Psoas muscle (tissue), 8 donors: Measurements from ENCODE around the gene METTL18. TPM values are rescaled to one million over a fixed set of nuclear protein-coding genes. Genes with fewer than 3 reads are reported as not detected.

Experiments
- ATAC-seq, 4 donors: fragments of 200-7000 bp; cut with Tn5 transposase; one replicate each; pipeline ENCODE4 v1.9.1; 2020; ENCODE audit warnings: moderate library complexity in 3 of 4, mild to moderate bottlenecking in 2 of 4
- DNase-seq, 2 donors: peaks; one replicate each; pipeline ENCODE4 v3.0.0-alpha.2; 2020
- H3K27ac ChIP-seq: fragments of 200-600 bp; one replicate; pipeline ENCODE4 v1.8.0; 2022
- H3K27me3 ChIP-seq, 3 donors: fragments of 200-600 bp in 1 of 3; one replicate each; pipeline versions ENCODE4 v1.6.1 to v1.8.0; 2013 to 2022; ENCODE audit warnings: low read length in 2 of 3, mild to moderate bottlenecking in 2 of 3, moderate library complexity in 1 of 3; ENCODE audit not compliant: insufficient read depth in 3 of 3
- H3K36me3 ChIP-seq, 2 donors: fragments of 200-600 bp in 1 of 2; one replicate each; pipeline versions ENCODE4 v1.6.1 to v1.8.0; 2013 to 2022; ENCODE audit warnings: low read depth in 1 of 2, mild to moderate bottlenecking in 1 of 2, moderate library complexity in 1 of 2; ENCODE audit not compliant: insufficient read depth in 1 of 2
- H3K4me1 ChIP-seq: fragments of 200-600 bp; one replicate; pipeline ENCODE4 v1.8.0; 2022
- H3K4me3 ChIP-seq: fragments of 200-600 bp; one replicate; pipeline ENCODE4 v1.8.0; 2022; ENCODE audit warnings: mild to moderate bottlenecking
- H3K9me3 ChIP-seq: fragments of 200-600 bp; one replicate; pipeline ENCODE4 v1.8.0; 2022
- WGBS, 3 donors: extraction: QIAGEN DNeasy Blood & Tissue Kit; methylation state at CpG; one replicate each; pipeline versions ENCODE4 v1.1.6 to v1.1.7; 2013; 5-methylcytosine and 5-hydroxymethylcytosine counted together
- intact Hi-C, 2 donors: fragments of 100-400 bp; cut with DNase I; formaldehyde crosslinking; loops; one replicate each; pipeline versions ENCODE4 v1.11.0 to v1.14.2; 2022
- polyA plus RNA-seq, 3 donors: library from polyadenylated mRNA; stranded (reverse); fragments of 200-250 nt; gene quantifications; one replicate each; pipeline ENCODE4 v1.2.3, GENCODE V29; 2013
- total RNA-seq, 4 donors: library from RNA; stranded (reverse); fragmentation: NEBNext Ultra II Directional in 2 of 4; extraction: Animal tissue kit (Norgen Biotek cat#: 25700) in 2 of 4; gene quantifications; one replicate each; pipeline versions ENCODE4 v1.2.1 to v1.2.4, GENCODE V29; 2021 to 2023
- TF ChIP-seq, protein P1 (sequence below): fragments of 200-600 bp; IDR thresholded peaks from one replicate; pipeline ENCODE4 v1.8.0; 2022; ENCODE audit warnings: antibody characterized with exemption
- donor health status: healthy with polysubstance abuse.
- donor health status: DM: no; HTN: no; CAD: no; lungs with moderate emphysema.
- donor health status: Bipolar disorder and iron deficiency.
- donor health status: healthy.
- donor health status: DM: yes; HTN: yes; CAD: no.
- donor health status: DM: no; HTN: no; CAD: no.
- donor health status: DM: no; HTN: no; CAD: no.
- donor health status: DM: yes; HTN: yes; CAD: no.

METTL18 gene
- total and polyA plus RNA-seq, 7 donors: 3.4 to 8.4 (median 4.8) TPM

DNA sequence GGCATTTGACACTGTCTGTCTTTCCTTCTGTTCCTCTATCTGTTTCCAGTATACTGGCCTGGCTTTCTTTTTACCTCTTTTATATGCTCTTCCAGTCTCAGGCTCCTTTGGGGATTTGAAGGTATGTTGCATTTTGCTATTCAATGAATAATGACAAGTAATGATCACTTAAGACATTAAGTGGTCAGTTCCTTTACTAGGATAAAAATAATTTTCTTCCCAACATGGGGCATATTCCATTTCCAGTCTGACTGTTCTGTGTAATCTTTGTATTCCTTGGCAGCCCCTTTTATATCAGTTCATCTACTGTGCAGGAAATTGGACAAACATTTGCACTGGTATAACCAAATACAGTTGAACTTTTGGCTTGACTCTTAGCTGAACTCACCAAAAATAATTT is 15.6 kb downstream of the METTL18 start:
- H3K36me3 ChIP-seq: no peaks in the 10 kb centered on the region
- H3K9me3 ChIP-seq: no peaks in the 10 kb centered on the region
- ATAC-seq: no peak
- intact Hi-C loops: no loop called here
- TF ChIP-seq, protein P1, sequence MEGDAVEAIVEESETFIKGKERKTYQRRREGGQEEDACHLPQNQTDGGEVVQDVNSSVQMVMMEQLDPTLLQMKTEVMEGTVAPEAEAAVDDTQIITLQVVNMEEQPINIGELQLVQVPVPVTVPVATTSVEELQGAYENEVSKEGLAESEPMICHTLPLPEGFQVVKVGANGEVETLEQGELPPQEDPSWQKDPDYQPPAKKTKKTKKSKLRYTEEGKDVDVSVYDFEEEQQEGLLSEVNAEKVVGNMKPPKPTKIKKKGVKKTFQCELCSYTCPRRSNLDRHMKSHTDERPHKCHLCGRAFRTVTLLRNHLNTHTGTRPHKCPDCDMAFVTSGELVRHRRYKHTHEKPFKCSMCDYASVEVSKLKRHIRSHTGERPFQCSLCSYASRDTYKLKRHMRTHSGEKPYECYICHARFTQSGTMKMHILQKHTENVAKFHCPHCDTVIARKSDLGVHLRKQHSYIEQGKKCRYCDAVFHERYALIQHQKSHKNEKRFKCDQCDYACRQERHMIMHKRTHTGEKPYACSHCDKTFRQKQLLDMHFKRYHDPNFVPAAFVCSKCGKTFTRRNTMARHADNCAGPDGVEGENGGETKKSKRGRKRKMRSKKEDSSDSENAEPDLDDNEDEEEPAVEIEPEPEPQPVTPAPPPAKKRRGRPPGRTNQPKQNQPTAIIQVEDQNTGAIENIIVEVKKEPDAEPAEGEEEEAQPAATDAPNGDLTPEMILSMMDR: no peak
- H3K27me3 ChIP-seq: peaks cover 0 to 3% (median 0%) of the 10 kb centered on the region in 3 donors
- H3K4me1 ChIP-seq: no peaks in the 10 kb centered on the region
- DNase-seq: no peak
- no peak overlapping the region for H3K4me3 ChIP-seq
- no peak overlapping the region for H3K27ac ChIP-seq

DNA sequence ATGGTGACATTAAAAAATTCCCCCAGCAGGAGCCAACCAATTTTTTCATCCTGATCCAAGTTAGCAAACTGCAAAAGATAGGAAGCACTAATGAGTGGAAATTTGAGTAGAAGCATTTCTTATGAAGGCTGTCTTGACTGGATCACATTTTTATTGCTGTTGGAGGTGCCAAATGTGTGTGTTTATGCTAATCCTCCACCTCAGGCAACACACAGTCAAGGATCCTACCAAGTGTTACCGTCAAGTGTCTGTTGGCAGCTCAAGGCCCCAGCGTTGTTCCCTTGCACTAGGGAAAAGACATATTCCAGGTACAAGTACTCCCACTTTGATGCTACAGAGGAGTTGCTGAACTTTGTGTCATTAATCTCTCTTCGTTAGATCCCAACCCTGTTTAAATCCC is 18.3 kb downstream of the METTL18 start:
- Histone ChIP-seq H3K27me3 (no peaks in the 10 kb centered on the region), H3K9me3 (no peaks in the 10 kb centered on the region), H3K4me1 (no peaks in the 10 kb centered on the region), H3K4me3 (no peak overlapping the region), H3K27ac (no peak overlapping the region), H3K36me3 (no peaks in the 10 kb centered on the region)
- WGBS, 3 donors: 62 to 68% (median 64%) methylated on average over 3 of the region's 3 CpGs
- DNase-seq (no peak), ATAC-seq (no peak)
- intact Hi-C loops: loop anchor here in 1 of 2 donors (2.0 kb wide), 1 partner anchor 30 kb away; no protein-coding TSS in a partner anchor
- TF ChIP-seq, protein P1: no peak

DNA sequence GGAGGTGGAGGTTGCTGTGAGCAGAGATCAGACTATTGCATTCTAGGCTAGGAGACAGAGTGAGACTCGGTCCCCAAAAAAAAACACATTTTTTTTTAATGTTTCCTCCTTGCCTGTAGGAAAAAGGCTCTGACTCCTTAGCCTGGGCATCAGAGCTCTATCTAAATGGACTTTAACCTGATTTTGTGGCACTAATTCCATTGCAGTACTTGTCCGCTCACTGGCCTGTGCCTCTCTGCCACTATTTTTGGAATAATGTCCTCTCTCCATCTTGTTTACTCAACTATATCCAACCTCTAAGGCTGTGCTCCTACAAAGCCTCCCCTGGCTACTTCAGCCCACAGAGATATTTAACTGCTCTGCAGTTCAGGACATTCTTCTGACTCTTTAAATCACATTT is 26.5 kb downstream of the METTL18 start:
- DNase-seq: no peak
- H3K4me3 ChIP-seq: no peak overlapping the region
- TF ChIP-seq, protein P1: no peak
- H3K27me3 ChIP-seq: peaks cover 0 to 2% (median 0%) of the 10 kb centered on the region in 3 donors
- no peak overlapping the region for H3K27ac ChIP-seq
- H3K36me3 ChIP-seq: no peaks in the 10 kb centered on the region
- no peaks in the 10 kb centered on the region for H3K4me1 ChIP-seq
- H3K9me3 ChIP-seq: no peaks in the 10 kb centered on the region
- 88 to 92% (median 89%) methylated on average over 2 of the region's 2 CpGs for WGBS, 3 donors
- ATAC-seq: no peak
- intact Hi-C loops: no loop called here

DNA sequence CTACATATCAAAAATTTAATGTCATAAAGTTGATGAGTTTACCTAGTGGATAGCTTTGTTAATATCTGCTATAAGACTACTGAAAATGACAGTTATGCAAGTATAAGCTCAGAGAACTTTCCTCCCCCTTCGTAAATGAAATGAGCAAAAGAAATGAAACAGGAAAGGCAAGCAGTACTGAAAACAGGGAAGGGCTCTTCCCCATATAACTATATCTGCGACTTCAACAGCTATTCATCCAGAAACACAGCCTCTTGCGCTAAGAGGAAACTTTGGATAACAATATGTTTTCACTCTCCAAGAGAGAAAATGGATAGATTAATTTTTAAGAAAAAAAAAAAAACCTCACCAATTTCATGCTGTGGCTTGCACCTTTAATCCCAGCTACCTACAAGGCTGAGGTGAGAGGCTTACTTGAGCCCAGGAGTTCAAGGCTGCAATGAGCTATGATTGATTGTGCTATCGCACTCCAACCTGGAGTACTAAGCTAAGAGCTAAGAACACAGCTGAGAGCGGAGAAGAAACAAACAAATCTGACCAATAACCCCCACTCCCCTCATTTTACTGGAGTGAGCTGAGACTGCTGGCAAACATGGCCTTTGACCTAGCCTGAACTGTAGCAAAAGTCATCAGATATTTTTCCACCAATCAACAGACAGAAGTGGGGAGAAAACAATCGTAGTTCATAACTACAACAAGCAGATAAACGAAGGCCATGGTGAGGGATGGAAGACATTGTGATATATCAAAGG is 29.0 kb downstream of the METTL18 start:
- intact Hi-C loops: no loop called here
- Histone ChIP-seq H3K36me3 (no peaks in the 10 kb centered on the region), H3K27ac (no peak overlapping the region), H3K27me3 (peaks cover 0 to 3% (median 0%) of the 10 kb centered on the region in 3 donors), H3K4me1 (no peaks in the 10 kb centered on the region), H3K4me3 (no peak overlapping the region), H3K9me3 (no peaks in the 10 kb centered on the region)
- ATAC-seq (no peak), DNase-seq (no peak)
- TF ChIP-seq, protein P1: no peak
- WGBS, 3 donors: 76 to 81% (median 77%) methylated on average over 7 of the region's 7 CpGs

DNA sequence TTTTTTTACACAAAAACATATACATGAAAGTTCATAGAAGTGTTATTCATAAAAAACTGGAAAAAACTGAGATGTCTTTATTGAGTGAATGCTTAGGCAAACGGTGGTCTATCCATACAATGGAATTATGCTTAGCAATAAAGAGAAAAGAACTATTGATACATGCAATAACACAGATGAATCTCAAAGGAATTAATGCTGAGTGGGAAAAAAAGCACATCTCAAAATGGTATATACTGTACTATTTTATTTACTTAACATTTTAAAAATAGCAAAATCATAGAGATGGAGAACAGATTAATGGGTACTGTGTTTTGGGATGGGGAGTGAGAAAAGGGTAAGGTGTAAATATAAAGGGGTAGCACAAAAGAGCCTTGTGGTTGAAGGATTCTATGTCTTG is 29.8 kb downstream of the METTL18 start:
- Histone ChIP-seq H3K27ac (no peak overlapping the region), H3K9me3 (no peaks in the 10 kb centered on the region), H3K27me3 (peaks cover 0 to 3% (median 0%) of the 10 kb centered on the region in 3 donors), H3K4me1 (no peaks in the 10 kb centered on the region), H3K4me3 (no peak overlapping the region), H3K36me3 (no peaks in the 10 kb centered on the region)
- intact Hi-C loops: no loop called here
- WGBS, 3 donors: 61 to 66% (median 64%) methylated on average over 1 of the region's 1 CpG
- TF ChIP-seq, protein P1: no peak
- ATAC-seq (no peak), DNase-seq (no peak)
